Measurements from ENCODE around the gene PRR5L.
"Not testable (repeated sequence)": the region's sequence is repeated elsewhere in the genome, so short reads cannot be mapped to it uniquely, and the experiment has no call there.

The PRR5L gene

GRCh38 chr11:36306888-36307287, 10.8 kb downstream of the PRR5L start:
- DNase-seq (peak in 1 of 2 donors; percentile 21), ATAC-seq (peak; percentile 66)
- Mint-ChIP-seq H3K4me3 (no peak overlapping the region), H3K4me1 (peaks cover 15% of the 10 kb centered on the region), H3K9me3 (peaks cover 0 to 5% of the 10 kb centered on the region in 2 donors), H3K27ac (peak overlapping the region in 1 of 2 donors; percentile 73), H3K27me3 (peaks cover 54% of the 10 kb centered on the region)

DNA sequence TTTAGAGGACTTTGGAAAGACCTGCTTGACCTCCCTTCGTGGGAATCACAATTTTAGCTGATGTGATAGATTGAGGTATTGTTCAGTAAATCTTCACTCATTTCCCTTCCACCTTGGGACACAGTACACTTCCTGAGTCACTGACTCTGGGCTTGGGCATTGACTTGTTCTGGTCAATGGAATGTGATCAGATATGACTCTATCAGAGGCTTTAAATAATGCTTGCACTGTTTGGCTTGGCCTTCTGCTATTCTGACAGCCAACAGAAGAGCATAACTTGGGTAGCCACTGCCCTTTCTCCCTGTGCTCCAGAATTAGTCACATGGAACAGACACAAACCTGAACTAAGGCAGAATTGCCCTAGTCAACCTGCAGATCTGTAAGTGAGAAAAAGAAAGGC, 12.5 kb downstream of the PRR5L start:
- DNase-seq, result no peak
- peaks cover 32% of the 10 kb centered on the region for H3K4me1 Mint-ChIP-seq
- no peak for ATAC-seq
- no peak overlapping the region for H3K27ac Mint-ChIP-seq
- peaks cover 0 to 5% of the 10 kb centered on the region in 2 donors for H3K9me3 Mint-ChIP-seq
- H3K27me3 Mint-ChIP-seq, result peaks cover 49% of the 10 kb centered on the region
- no peak overlapping the region for H3K4me3 Mint-ChIP-seq

- H3K4me1 Mint-ChIP-seq, result peaks cover 35% of the 10 kb centered on the region
- no peak for ATAC-seq
- DNase-seq, result no peak
- peaks cover 0 to 5% of the 10 kb centered on the region in 2 donors for H3K9me3 Mint-ChIP-seq
- H3K27me3 Mint-ChIP-seq, result peaks cover 56% of the 10 kb centered on the region
- H3K4me3 Mint-ChIP-seq, result no peak overlapping the region
- H3K27ac Mint-ChIP-seq, result no peak overlapping the region
Observed at GRCh38 chr11:36309779-36310178, 13.7 kb downstream of the PRR5L start.

GRCh38 chr11:36311926-36312595, 16.0 kb downstream of the PRR5L start:
- peaks cover 31% of the 10 kb centered on the region for H3K4me1 Mint-ChIP-seq
- H3K9me3 Mint-ChIP-seq, result peaks cover 0 to 5% of the 10 kb centered on the region in 2 donors
- H3K4me3 Mint-ChIP-seq, result no peak overlapping the region
- H3K27me3 Mint-ChIP-seq, result peaks cover 71% of the 10 kb centered on the region
- DNase-seq, result no peak
- H3K27ac Mint-ChIP-seq, result no peak overlapping the region
- ATAC-seq, result peak; percentile 64

DNA sequence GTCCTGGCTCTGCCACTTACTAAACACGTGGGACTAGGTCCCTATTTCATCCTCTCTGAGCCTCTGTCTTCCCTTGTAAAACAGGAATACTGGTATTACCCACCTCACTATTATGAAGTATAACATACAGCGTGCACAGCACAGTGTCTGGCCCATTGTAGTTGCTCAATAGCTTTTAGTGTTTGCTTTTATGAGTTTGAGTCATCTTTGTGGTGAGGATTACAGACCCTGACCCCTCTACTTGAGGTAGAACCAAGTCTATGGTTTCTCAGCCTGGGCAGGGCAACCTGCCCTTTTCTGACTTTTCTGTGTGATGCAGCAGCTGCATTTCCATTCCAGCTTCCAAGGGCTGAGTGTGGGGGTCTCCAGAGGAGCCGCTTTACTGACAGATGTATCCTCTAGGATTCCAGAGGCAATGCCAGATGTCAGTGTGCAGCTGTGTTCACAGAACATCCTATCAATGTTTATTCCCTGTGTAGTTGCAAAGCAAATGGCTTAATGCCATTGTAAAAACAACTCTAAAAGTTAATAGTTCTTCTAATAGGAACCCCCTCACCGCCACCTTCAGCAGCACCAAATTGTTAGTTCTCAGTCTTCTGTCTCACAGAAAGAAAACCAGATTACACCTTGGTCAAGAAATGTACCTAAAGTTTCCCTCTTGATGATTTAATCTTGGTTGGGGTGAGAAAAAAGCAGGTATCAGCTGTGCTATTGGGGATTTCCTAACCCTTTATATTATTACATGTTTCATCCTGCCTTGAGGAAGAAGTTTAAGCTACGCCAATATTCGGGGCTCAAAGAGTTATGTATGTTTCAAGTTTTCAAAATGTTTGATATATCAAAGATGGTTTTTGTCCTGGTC, 16.8 kb downstream of the PRR5L start:
- peaks cover 24% of the 10 kb centered on the region for H3K4me1 Mint-ChIP-seq
- H3K27ac Mint-ChIP-seq, result no peak overlapping the region
- ATAC-seq (peak; percentile 89), DNase-seq (peak; percentile 12 to 15)
- H3K4me3 Mint-ChIP-seq, result peak overlapping the region; percentile 34 to 38
- H3K9me3 Mint-ChIP-seq, result peaks cover 0 to 5% of the 10 kb centered on the region in 2 donors
- H3K27me3 Mint-ChIP-seq, result peaks cover 68% of the 10 kb centered on the region

- Mint-ChIP-seq H3K27me3 (peaks cover 66% of the 10 kb centered on the region), H3K4me3 (no peak overlapping the region), H3K4me1 (peaks cover 24% of the 10 kb centered on the region), H3K27ac (no peak overlapping the region), H3K9me3 (peaks cover 0 to 5% of the 10 kb centered on the region in 2 donors)
- DNase-seq, result no peak
- no peak for ATAC-seq
Observed at GRCh38 chr11:36313750-36314433, 17.8 kb downstream of the PRR5L start.

DNA sequence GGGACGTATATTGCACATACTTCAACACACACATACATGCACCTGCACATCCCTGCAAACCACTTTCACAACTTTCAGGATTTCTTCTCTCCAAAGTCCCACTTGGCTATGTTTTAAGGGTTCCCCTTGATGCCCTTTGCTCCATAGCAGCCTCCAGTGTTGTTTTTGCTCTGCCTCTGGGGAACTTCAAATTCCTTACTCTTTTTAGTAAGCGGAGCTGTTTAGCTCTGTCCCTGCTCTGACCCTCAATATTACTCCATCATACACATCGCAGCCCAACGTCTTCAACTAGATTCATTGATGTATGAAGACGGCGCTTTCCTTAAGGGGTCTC, 18.3 kb downstream of the PRR5L start:
- H3K4me1 Mint-ChIP-seq, result peaks cover 24% of the 10 kb centered on the region
- no peak for DNase-seq
- no peak overlapping the region for H3K4me3 Mint-ChIP-seq
- peaks cover 0 to 5% of the 10 kb centered on the region in 2 donors for H3K9me3 Mint-ChIP-seq
- no peak overlapping the region for H3K27ac Mint-ChIP-seq
- no peak for ATAC-seq
- peaks cover 66% of the 10 kb centered on the region for H3K27me3 Mint-ChIP-seq

- peaks cover 24% of the 10 kb centered on the region for H3K4me1 Mint-ChIP-seq
- ATAC-seq (no peak), DNase-seq (no peak)
- no peak overlapping the region for H3K27ac Mint-ChIP-seq
- H3K27me3 Mint-ChIP-seq, result peaks cover 65% of the 10 kb centered on the region
- no peak overlapping the region for H3K4me3 Mint-ChIP-seq
- H3K9me3 Mint-ChIP-seq, result no peaks in the 10 kb centered on the region
Observed at GRCh38 chr11:36316049-36316448, 20.0 kb downstream of the PRR5L start.

DNA sequence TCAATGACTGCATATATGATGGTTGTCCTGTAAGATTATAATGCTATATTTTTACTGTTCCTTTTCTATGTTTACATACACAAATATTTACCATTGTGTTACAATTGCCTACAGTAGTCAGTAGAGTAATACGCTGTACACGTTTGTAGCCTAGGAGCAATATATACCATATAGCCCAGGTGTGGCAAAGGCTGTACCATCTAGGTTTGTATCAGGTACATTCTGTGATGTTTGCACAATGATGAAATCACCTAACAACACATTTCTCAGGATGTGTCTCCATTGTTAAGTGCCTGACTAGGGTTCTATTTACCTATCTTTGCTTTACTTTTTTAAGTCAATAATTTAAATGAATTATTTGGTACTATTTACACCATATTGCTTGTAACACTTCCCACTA, 21.9 kb downstream of the PRR5L start:
- no peak for ATAC-seq
- Mint-ChIP-seq H3K4me1 (peaks cover 14% of the 10 kb centered on the region), H3K27me3 (peaks cover 63% of the 10 kb centered on the region), H3K4me3 (no peak overlapping the region), H3K27ac (no peak overlapping the region), H3K9me3 (no peaks in the 10 kb centered on the region)
- DNase-seq, result no peak

- not testable (repeated sequence) for H3K4me3 Mint-ChIP-seq, H3K27ac Mint-ChIP-seq, DNase-seq, ATAC-seq, H3K9me3 Mint-ChIP-seq
- Mint-ChIP-seq H3K4me1 (peaks cover 25% of the 10 kb centered on the region), H3K27me3 (peaks cover 43% of the 10 kb centered on the region)
Observed at GRCh38 chr11:36324956-36325355, 28.9 kb downstream of the PRR5L start.

GRCh38 chr11:36325403-36325802, 29.3 kb downstream of the PRR5L start:
- Mint-ChIP-seq H3K4me1 (peaks cover 25% of the 10 kb centered on the region), H3K27me3 (peaks cover 38% of the 10 kb centered on the region)
- H3K27ac Mint-ChIP-seq, ATAC-seq, DNase-seq, H3K4me3 Mint-ChIP-seq, H3K9me3 Mint-ChIP-seq: not testable (repeated sequence)

DNA sequence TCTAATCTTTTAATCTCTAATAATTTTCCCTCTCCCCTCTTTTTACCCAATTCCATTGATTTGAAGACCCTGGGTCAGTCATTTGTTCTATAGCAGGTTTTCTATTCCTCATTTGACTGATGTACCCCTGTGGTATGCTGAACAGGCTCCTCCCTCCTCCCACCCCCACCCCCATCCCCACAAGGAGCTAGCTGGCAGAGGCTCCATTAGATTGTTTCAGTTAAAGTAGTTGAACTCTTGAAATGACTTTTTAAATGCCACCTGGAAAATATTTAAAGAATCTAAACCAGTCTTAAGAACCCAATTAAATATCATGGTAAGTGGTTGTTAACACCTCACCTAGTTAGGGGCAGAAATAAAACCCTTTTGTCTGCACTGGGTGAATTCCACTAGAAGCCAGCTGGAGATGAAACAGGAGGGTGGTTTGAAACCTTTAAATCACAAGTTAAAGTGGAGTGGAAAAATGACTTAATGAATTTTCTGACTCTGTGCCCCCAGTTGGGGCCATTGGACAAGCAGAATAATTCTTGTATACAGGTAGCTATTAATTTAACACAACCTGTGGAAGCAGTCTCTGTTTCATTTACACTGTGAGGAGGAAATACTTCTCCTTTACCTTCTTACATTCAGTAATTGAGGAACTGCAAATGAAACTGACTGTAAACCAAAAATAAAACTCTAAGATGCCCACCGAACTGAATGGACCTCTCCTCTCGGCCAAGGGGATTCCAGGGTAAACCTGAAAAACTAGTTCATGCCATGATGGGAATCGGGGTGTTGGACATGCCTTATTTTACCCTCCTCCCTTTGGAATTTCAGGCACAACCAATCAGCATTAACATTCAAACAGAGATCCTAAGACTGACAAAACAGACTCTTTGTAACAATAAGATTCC, 30.7 kb downstream of the PRR5L start:
- DNase-seq, result no peak
- peak; percentile 56 for ATAC-seq
- Mint-ChIP-seq H3K9me3 (no peaks in the 10 kb centered on the region), H3K4me1 (peaks cover 20% of the 10 kb centered on the region), H3K27ac (no peak overlapping the region), H3K4me3 (peak overlapping the region in 1 of 2 donors; percentile 42), H3K27me3 (peaks cover 36% of the 10 kb centered on the region)

DNA sequence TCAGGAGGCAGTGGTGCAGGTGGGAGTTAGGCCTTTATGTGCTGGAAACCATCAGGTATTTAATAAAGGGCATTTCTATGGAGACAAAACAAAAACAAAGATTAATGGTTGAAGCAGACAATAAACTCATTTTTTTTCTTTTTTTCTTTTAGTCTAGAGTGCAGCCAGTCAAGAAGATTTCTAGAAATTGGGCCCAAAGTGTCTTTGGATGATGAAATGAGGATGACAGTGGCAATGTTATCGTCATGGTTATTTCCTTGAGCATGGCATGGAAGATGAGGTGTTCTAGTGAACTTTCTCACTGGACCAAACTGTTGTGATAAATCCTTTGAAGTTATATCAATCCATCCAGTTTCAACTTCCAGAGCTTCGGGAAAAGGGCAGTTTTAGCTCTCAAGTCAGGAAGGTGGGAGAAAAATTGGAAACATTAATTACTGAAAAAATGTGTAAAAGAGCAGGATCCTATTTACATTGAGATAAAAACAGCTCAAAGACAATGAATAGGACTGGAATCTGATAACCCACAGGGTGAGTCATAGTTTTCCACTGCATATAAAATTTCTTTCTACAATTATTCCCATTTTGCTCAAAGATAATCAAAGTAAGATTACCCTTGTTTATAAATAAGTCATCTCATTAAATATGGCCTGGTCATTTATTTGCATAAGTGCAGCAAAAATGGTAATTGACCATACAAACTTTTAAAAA, 33.0 kb downstream of the PRR5L start:
- ATAC-seq (no peak), DNase-seq (no peak)
- peak overlapping the region in 1 of 2 donors; percentile 62 for H3K27ac Mint-ChIP-seq
- H3K4me3 Mint-ChIP-seq, result no peak overlapping the region
- peaks cover 49% of the 10 kb centered on the region for H3K27me3 Mint-ChIP-seq
- H3K4me1 Mint-ChIP-seq, result peaks cover 26% of the 10 kb centered on the region
- peaks cover 9 to 17% of the 10 kb centered on the region in 2 donors for H3K9me3 Mint-ChIP-seq

DNA sequence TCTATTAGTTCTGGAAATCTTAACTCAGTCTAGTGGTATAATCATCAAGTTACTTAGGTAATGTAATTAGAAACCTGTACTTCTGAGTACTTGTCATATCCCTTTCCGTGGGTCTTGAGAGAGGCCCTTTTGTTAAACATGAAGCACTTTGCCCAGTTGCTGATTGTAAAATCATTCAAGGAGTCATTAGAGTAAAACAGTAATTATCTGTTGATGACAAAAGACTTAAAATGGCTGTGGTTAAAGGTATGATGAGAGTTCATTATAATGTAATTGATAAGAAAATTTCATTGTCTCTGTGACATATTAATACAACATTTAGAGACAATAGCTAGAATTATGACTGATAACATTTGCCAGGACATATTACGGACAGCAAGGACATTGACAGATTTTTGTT, 34.3 kb downstream of the PRR5L start:
- H3K4me3 Mint-ChIP-seq, result no peak overlapping the region
- H3K4me1 Mint-ChIP-seq, result peaks cover 26% of the 10 kb centered on the region
- H3K9me3 Mint-ChIP-seq, result peaks cover 9 to 17% of the 10 kb centered on the region in 2 donors
- H3K27me3 Mint-ChIP-seq, result peaks cover 61% of the 10 kb centered on the region
- DNase-seq (no peak), ATAC-seq (no peak)
- no peak overlapping the region for H3K27ac Mint-ChIP-seq

Measured in stimulated activated naive CD8-positive, alpha-beta T cell treated with anti-CD3 and anti-CD28 coated beads, Interleukin-15, amount 100 ng/mL, for 72 hours (primary cell).